Measurements from ENCODE around the gene KIF7. TPM values are rescaled to one million over a fixed set of nuclear protein-coding genes. Genes with fewer than 3 reads are reported as not detected.

The KIF7 gene
- total and polyA plus RNA-seq, 10 of the 15 experiments (the other 5 are each of a cell fraction or from before 2014, with no cell fraction given) = 0.01 to 0.36 (median 0.10) TPM; not detected in 2

GRCh38 chr15:89657686-89658200 lies 2.5 kb upstream of the KIF7 start:
- ChIA-PET SMC1A (ENCODE audit: uncharacterized antibody, unreplicated experiment) (interaction anchor here (0.6 to 0.7 kb wide), 2 partner anchors 30 to 42 kb away, joined by 3 read pairs; no protein-coding TSS in a partner anchor), RAD21 (ENCODE audit: unreplicated experiment) (no interaction called here), CTCF (interaction anchor here (1.4 kb wide), 1 partner anchor 10 kb away, joined by 4 read pairs; no protein-coding TSS in a partner anchor), POLR2A (no interaction called here)
- Histone ChIP-seq H3K9ac (ENCODE audit: control insufficient read depth, insufficient read depth, low read length) (no peak overlapping the region), H3K27me3 (replicated peaks in 1 of 2; ENCODE audit: control insufficient read depth in 2 of 2, insufficient read depth in 2 of 2, low read length in 1 of 2) (peaks cover 0 to 8% of the 10 kb centered on the region in 2 experiments; a peak in 3 of 4 replicates), H2AFZ (ENCODE audit: control insufficient read depth, low read depth, low read length) (no peak overlapping the region), H4K20me1 (ENCODE audit: control insufficient read depth, insufficient read depth) (no peaks in the 10 kb centered on the region), H3K4me1 (ENCODE audit: control insufficient read depth, insufficient read depth, low read length) (no peaks in the 10 kb centered on the region), H3K9me3 (replicated peaks; ENCODE audit: control insufficient read depth, insufficient read depth, low read length) (no peaks in the 10 kb centered on the region), H3K4me3 (no peak overlapping the region), H3K4me2 (ENCODE audit: control insufficient read depth, insufficient read depth) (no peak overlapping the region), H3K79me2 (ENCODE audit: control insufficient read depth, insufficient read depth, low read length) (no peaks in the 10 kb centered on the region), H3K27ac (ENCODE audit: control insufficient read depth, insufficient read depth) (no peak overlapping the region), H3K36me3 (ENCODE audit: control insufficient read depth in 2 of 2, insufficient read depth in 2 of 2, low read length in 1 of 2) (no peaks in the 10 kb centered on the region)
- no peak for ATAC-seq
- DNase-seq (ENCODE audit: low read depth, low spot score) = no peak
- no TSS peak for BruUV-seq (replicated peaks)
- TF ChIP-seq ATF7 (IDR thresholded peaks at IDR 0.05; ENCODE audit: low read depth) = no peak
- TF ChIP-seq EP300 (IDR thresholded peaks at IDR 0.05; ENCODE audit: borderline replicate concordance in 1 of 2, control insufficient read depth in 1 of 2, low read depth in 2 of 2, low read length in 2 of 2) = no peak
- TF ChIP-seq PML (IDR thresholded peaks at IDR 0.05; ENCODE audit: low read length) = no peak
- no peak for TF ChIP-seq ZNF274 (IDR thresholded peaks at IDR 0.05; ENCODE audit: insufficient read depth, insufficient read length)
- TF ChIP-seq CHD4 (IDR thresholded peaks at IDR 0.05) = no peak
- no peak for FAIRE-seq
- intact Hi-C loops (cut with micrococcal nuclease; ENCODE audit: unreplicated experiment) (no loop called here), in situ Hi-C loops (cut with MboI) (no loop called here)
- 31% methylated on average over 5 of the region's 5 CpGs for WGBS (ENCODE audit: insufficient coverage, insufficient replicate concordance, low lambda C conversion rate, missing lambda C conversion rate)

GRCh38 chr15:89656116-89656815 lies 999 bp upstream of the KIF7 start:
- ATAC-seq (no peak; the same call in 2 of the 3 replicates), FAIRE-seq (no peak), DNase-seq (ENCODE audit: low read depth, low spot score) (no peak)
- Histone ChIP-seq H3K9me3 (replicated peaks; ENCODE audit: control insufficient read depth, insufficient read depth, low read length) (no peaks in the 10 kb centered on the region), H3K4me2 (ENCODE audit: control insufficient read depth, insufficient read depth) (no peak overlapping the region), H3K9ac (ENCODE audit: control insufficient read depth, insufficient read depth, low read length) (no peak overlapping the region), H3K79me2 (ENCODE audit: control insufficient read depth, insufficient read depth, low read length) (no peaks in the 10 kb centered on the region), H3K27me3 (replicated peaks in 1 of 2; ENCODE audit: control insufficient read depth in 2 of 2, insufficient read depth in 2 of 2, low read length in 1 of 2) (peaks cover 0 to 8% of the 10 kb centered on the region in 2 experiments; a peak in 3 of 4 replicates), H3K36me3 (ENCODE audit: control insufficient read depth in 2 of 2, insufficient read depth in 2 of 2, low read length in 1 of 2) (no peaks in the 10 kb centered on the region), H3K27ac (ENCODE audit: control insufficient read depth, insufficient read depth) (no peak overlapping the region), H3K4me3 (no peak overlapping the region), H2AFZ (ENCODE audit: control insufficient read depth, low read depth, low read length) (no peak overlapping the region), H4K20me1 (ENCODE audit: control insufficient read depth, insufficient read depth) (no peaks in the 10 kb centered on the region), H3K4me1 (ENCODE audit: control insufficient read depth, insufficient read depth, low read length) (no peaks in the 10 kb centered on the region)
- WGBS (ENCODE audit: insufficient coverage, insufficient replicate concordance, low lambda C conversion rate, missing lambda C conversion rate) = 23% methylated on average over 7 of the region's 7 CpGs
- ChIA-PET SMC1A (ENCODE audit: uncharacterized antibody, unreplicated experiment) (no interaction called here), CTCF (no interaction called here), RAD21 (ENCODE audit: unreplicated experiment) (no interaction called here), POLR2A (no interaction called here)
- intact Hi-C loops (cut with micrococcal nuclease; ENCODE audit: unreplicated experiment) (no loop called here), in situ Hi-C loops (cut with MboI) (no loop called here)
- no TSS peak for BruUV-seq (replicated peaks)
- TF ChIP-seq FOXK2 (IDR thresholded peaks at IDR 0.05) (no peak), ZNF24 (IDR thresholded peaks at IDR 0.05) (no peak), YBX1 (IDR thresholded peaks at IDR 0.05) (no peak), RFX5 (IDR thresholded peaks at IDR 0.05; ENCODE audit: low read depth, low read length) (no peak), IKZF2 (IDR thresholded peaks at IDR 0.05) (no peak), RUNX3 (IDR thresholded peaks at IDR 0.05; ENCODE audit: low read length) (no peak)

All from GM12878 (cell line).